NCI-H526 (cell line): ENCODE results near the gene DGCR8.

Experiments
- DNase-seq, 2 experiments: peaks; one replicate each; lab custom pipeline; 2025; lab: John Stamatoyannopoulos, UW

The DGCR8 gene

DNA sequence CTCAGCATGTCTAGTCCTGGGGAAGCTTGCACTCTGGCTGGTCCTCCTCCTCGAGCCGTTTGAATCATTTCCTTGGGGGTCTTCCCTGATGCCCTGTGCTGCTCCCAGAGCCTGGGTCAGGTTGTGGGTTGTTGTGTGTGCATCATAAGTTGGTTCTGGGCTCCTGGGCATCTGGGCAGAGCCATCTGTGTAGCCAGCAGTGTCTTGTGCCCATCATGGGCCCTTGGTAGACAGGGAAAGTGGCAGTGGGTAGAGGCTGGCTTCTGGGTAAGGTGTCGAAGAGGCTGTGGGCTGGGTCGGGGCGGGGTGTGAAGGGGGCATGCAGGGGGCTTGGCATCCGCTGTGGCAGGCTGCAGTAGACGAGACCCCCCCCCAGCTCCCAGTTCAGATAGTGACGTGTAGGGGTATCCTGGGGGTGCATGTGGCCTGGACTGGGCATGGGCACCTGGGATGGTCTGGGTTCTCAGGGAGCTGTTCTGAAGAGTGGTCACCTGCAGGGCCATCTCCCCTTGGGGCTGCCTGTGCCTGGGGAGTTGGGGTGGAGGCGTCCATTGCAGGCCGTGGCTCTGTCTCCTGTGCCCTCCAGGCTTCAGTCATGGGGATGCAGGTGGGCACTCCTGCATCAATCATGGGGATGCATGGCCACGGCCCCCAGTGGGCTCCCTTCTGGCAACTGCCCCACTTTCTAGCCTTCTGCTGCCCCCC lies 44.2 kb downstream of the DGCR8 start:
- no peak for DNase-seq

GRCh38 chr22:20125201-20126174 lies 45.4 kb downstream of the DGCR8 start:
- no peak for DNase-seq

DNA sequence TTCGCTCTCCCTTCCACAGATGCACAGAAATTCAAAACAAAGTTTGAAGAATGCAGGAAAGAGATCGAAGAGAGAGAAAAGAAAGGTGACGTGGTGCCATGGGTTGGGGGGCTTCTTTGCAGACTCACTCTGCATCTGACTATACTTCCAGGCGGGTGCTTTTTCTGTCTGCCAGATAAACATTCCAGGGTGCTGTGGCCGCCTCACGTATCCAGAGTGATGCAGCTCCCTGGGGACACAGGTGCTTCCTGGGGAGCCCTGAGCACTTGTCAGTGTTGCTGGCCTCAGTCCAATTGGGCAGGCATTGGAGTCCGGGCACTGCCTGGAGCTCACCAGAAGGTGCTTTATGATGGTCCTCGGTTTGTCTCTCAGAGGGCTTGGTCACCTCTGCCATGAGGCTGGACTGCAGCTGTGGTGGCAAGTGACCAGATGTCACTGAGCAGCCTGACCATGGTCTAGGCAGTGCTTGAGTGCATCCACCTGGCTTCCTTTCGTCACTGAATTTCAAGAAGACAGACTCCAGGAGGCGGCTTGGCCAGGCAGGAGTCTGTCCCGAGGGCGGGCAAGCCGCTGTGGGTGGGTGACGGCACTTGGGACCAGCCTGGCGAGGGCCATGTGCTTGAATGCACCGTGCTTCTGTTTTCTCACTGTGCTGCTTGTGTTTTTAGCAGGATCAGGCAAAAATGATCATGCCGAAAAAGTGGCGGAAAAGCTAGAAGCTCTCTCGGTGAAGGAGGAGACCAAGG lies 46.4 kb downstream of the DGCR8 start:
- no peak for DNase-seq

GRCh38 chr22:20127318-20127868 lies 47.4 kb downstream of the DGCR8 start:
- DNase-seq: no peak

DNA sequence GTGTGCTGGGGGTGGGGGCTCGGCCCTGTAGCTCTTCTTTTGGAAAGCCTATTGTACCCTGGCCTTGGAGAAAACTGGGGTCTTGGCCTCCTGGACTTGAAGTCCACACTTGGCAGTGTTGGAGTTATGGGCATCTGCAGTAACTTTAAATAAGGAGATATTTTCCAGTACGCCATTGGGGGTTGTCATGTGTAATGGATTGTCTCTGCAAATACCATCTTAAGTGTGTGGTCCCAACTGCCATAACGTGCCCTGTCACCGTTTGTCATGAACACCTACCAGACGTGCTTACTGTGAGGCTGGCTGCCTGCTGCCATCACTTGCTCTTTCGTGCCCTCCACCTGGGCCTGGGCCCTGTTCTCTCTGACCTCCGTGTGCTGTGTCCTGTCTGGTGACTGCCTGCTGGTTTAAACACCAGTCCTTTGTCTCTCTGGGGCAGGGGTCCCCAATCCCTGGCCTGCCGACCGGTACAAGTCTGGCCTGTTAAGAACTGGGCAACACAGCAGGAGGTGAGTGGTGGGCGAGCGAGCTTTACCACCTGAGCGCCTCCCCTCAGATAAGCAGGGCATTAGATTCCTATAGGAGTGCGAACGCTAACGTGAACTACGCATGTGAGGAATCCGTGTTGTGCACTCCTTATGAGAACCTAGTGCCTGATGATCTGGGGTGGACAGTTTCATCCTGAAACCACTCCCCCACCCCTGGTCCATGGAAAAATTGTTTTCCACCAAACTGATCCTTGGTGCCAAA lies 48.0 kb downstream of the DGCR8 start:
- DNase-seq: no peak

- no peak for DNase-seq
Measured at GRCh38 chr22:20128619-20128901, 48.5 kb downstream of the DGCR8 start.

DNA sequence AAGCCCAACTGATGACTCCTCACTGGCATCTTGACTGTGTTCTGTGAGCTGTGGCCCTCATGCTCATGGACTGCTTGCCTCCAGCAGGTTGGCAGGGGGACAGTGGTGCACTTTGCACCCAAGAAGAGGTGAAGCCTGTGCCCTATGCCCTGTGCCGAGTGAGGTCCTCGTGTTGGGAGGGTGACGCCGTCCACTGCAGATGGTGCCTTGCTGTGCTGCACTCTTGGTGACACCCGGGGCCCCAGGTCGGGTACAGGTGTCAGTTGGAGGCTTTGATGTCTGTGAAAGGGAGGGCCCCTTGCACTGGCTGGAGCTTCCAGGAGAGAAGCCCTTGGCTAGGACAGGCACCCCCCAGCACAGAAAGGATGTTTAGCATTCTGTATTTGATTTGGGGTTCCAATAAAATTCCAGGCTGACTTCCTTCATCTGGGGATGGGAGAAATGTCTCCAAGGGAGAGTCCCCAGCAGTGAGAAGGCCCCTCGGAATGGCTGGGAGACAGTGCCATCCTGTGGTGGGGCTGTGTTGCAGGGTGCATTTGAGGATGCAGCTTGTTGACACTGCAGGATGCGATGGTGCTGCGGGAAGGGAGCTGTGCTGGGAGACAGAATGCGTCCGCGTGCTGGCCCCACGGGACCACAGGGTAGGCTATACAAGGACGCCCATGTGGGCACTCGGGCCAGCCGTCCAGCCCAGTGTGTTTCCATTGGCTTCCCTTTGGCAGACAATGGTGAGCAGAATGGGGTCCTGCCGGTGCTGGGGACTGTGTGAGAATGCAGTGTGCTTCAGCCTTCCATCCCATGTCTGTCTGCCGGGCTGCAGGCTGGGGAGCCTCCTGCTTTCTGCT lies 49.1 kb downstream of the DGCR8 start:
- DNase-seq: peak in 1 of 2 experiments; percentile 41

DNA sequence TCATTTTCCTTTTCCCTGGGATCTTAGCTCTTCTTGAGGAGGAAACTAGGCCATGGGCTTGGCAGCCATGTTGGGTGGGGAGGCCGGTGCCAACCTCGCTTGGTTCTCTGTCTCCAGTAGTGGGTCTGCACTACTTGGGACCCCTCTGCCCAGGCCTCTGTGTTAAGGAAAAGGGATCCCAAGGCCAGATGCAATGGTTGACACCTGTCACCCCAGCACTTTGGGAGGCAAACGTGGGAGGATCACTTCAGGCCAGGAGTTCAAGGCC lies 49.6 kb downstream of the DGCR8 start:
- no peak for DNase-seq

DNA sequence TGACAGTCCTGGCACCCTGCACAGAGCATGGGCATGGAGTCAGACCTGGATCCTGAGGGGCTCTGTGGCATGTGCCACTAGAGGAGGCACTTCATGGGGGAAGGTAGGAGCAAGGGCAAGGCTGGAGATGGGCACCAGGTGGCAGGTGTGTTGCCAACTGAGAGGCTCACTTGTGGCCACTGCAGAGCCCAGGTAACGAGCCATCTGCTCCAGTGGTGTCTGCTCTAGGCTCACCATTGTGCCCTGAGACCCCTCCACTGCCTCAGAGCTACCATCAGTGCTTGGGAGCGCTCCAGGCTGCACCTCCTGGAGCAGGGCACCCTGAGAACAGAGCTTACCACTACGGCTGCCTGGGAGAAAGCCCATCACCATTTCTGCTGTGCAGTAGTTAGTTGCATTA lies 50.3 kb downstream of the DGCR8 start:
- DNase-seq: peak in 1 of 2 experiments; percentile 51

DNA sequence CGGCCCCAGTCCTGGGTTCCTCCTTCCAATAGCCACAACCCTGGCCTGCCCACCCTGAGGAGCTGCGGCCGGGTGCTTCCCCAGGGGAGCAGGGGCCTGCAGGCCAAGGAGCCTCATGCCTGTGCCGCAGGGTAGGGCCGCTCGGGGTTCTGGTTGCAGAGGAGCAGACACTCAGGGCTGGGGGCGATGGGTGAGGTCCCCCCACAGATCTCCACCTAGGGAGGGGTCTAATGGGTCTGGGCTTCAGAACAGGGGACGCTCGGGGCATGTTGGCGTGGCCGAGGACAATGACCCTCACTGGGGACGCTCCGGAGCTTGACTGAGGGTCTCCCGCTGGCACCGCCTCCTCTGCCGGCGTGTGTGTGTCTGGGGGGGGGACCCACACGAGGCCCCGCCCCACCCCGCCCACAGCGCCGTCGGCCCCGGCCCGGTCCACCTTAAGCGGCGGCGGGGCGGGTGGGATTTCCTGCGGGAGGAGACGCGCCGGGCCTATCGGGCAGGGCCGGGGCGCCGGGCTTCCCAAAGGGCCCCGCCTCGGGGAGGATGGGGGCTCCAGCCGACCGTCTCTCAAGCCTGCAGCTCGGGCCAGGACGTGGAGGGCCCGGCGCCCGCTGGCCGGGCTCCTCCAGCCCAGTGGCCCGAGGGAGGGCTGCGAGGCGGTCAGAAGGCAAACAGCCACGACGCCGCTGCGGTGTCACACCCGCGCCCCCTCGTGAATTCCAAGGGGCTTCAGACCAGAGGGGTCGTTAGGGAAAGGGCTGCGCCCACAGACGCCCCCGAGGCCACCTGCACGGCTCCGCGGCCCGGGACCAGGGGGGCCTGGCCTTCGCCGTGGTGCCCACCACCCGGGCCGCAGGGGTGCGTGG lies 50.9 kb downstream of the DGCR8 start:
- peak in 1 of 2 experiments; percentile 70 for DNase-seq

- peak in 1 of 2 experiments; percentile 55 for DNase-seq
Measured at GRCh38 chr22:20131597-20131858, 51.5 kb downstream of the DGCR8 start, which contains the start of gene ZDHHC8. ZDHHC8 (plus strand) TSS chr22:20131804; CDS start chr22:20131948, 144 bp downstream.

DNA sequence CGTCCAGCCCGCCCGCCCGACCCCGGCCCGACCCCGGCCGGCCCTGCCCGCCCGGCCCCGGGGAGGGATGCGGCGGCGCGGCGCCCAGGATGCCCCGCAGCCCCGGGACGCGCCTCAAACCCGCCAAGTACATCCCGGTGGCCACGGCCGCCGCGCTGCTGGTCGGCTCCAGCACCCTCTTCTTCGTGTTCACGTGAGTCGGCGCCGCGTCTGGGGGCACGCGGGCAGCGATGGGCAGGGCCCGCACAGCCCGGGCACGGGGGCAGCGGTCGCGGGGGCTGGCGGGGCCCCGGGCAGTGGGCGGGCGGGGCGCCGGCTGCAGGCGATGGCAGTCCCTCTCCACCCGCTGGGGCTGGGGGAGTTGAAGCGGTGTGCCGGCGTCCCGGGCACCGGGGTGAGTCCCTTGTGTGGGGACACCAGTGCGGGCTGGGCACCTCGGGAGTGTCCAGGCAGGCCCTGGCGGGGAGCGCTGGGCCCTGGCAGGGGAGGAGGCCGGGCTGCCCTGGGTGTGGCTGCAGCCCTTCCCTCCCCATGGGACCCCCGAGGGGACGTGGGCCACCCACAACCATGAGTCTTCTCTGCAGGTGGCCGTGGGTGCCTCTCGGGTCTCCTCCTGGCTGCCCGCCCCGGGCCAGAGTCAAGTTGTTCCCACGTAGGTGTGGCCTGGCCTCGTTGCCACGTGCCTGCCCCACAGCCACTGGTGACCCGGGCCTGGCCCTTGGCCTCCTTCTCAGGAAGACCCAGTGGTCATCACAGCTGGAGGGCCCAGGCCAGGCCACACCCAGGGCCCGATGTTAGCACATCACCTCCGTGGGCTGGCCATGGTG lies 52.0 kb downstream of the DGCR8 start:
- peak in 1 of 2 experiments; percentile 55 for DNase-seq

- no peak for DNase-seq
Measured at GRCh38 chr22:20132686-20133246, 52.7 kb downstream of the DGCR8 start.

DNA sequence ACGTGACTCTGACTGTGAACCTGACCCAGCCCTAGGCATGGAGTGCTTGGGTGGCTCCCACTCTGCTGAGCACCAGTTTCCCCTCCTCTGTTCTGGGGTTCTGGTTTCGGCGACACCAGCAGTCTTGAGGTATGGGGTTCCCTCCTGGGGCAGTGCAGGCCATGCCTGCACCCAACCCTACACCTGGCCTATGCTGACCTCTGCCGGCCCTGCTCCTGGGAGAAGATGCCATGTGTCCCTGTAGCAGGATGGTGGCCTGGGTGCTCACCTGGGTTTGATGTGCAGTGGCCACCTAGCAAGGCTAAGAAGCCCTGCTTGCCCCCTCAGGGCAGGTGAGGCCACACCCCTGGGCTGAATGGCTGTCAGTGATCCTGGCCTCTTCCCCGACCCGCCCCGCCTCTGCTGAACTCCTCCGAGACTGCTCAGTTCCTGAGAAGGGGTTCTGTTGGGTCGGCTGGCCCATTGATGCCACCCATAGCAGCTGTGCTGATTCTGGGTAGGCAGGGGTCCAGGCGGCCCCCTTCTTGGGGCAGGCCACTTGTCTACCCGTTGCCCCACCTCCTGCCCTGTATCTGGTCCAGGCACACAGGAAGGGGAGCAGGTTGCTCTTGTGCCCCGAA lies 54.0 kb downstream of the DGCR8 start:
- DNase-seq: no peak

- no peak for DNase-seq
Measured at GRCh38 chr22:20135265-20135664, 55.2 kb downstream of the DGCR8 start.

DNA sequence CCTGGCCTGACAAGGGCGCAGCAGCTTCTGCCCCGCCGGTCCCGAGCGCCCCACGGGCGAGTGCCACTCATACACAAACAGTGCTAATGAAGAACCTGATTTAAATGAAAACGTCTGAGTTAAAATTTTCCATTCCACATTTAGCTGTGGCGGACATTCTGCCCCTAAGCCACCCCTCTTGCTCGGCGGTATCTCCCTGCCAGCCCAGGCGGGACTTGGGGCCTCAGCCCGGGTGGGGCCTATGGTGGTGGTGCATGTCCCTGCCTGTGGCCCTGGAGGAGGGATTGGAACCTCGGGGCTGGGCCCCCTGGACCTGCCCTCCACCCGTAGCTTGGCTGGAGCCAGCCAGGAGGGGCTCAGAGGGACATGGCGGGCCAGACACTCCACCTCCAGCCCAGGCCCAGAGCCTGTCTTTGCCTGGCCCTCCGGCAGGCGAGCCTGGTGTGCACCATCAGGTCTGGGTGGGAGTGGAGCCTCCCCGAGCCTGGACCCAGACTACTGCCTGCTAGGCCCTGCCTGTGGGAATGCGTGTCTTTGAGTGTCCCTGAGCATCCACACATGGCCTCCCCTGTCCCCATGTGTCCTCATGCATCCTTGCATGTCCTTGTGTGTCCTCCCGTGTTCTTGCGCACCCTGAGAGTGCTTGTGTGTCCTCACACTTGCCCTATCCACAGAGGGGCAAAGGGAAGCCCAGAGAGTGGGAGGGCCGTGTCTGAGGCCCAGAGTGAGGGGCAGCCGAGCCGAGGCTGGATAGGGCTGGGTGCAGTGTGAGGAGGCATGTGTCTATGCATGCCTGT lies 56.0 kb downstream of the DGCR8 start:
- DNase-seq: peak in 1 of 2 experiments; percentile 18

GRCh38 chr22:20136603-20136873 lies 56.5 kb downstream of the DGCR8 start:
- DNase-seq: no peak

GRCh38 chr22:20137113-20137512 lies 57.1 kb downstream of the DGCR8 start:
- DNase-seq: no peak
